Right lobe of liver (tissue), 4 donors: ENCODE measurements around the gene TPM3.

Experiments
- POLR2A ChIP-seq: fragments of 450-650 bp; IDR thresholded peaks from one replicate; pipeline ENCODE4 v1.6.1; 2017; ENCODE audit warnings: antibody characterized with exemption, mild to moderate bottlenecking
- TF ChIP-seq, protein P1 (sequence below), 4 donors: fragments of 200-600 bp in 3 of 4; fragments of 450-650 bp in 1 of 4; IDR thresholded peaks; one replicate each; pipeline versions ENCODE4 v1.5.1 to v1.8.0; 2016 to 2022; ENCODE audit warnings: antibody characterized with exemption in 4 of 4, mild to moderate bottlenecking in 2 of 4
- donor health status: DM: no; HTN: no; CAD: no.
- donor health status: DM: no; HTN: no; CAD: no.
- donor health status: DM: no; HTN: yes; CAD: no.

DNA sequence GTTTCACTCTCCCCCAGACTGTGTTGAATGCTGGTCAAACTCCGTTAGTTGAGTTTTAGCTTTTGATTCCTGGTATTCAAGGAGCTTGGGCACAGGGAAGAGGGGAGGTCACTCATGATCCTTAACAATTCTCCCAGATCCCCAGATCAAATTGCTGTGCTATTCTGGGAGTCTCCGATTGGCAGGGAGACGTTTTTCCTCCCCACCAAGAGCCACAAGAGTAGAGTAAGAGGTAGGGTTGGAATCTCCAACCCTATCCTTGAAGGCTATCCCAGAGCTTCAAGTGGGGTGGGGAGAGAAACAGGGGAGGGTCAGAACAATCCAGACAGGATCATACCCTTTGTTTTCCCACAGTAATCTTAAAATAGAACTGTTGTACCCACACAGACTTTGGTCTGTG, 576 bp upstream of the TPM3 start:
- TF ChIP-seq, protein P1, sequence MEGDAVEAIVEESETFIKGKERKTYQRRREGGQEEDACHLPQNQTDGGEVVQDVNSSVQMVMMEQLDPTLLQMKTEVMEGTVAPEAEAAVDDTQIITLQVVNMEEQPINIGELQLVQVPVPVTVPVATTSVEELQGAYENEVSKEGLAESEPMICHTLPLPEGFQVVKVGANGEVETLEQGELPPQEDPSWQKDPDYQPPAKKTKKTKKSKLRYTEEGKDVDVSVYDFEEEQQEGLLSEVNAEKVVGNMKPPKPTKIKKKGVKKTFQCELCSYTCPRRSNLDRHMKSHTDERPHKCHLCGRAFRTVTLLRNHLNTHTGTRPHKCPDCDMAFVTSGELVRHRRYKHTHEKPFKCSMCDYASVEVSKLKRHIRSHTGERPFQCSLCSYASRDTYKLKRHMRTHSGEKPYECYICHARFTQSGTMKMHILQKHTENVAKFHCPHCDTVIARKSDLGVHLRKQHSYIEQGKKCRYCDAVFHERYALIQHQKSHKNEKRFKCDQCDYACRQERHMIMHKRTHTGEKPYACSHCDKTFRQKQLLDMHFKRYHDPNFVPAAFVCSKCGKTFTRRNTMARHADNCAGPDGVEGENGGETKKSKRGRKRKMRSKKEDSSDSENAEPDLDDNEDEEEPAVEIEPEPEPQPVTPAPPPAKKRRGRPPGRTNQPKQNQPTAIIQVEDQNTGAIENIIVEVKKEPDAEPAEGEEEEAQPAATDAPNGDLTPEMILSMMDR (IDR thresholded peaks at IDR 0.05): no peak
- TF ChIP-seq POLR2A: no peak
